Lower leg skin (tissue), 3 donors: ENCODE data around the gene CTNNA2.

Source experiments
- POLR2A ChIP-seq, 2 donors: fragments of 450-650 bp; IDR thresholded peaks; one replicate each; pipeline ENCODE4 v1.6.1; 2016 to 2017; ENCODE audit warnings: antibody characterized with exemption in 2 of 2, mild to moderate bottlenecking in 1 of 2, moderate library complexity in 1 of 2
- TF ChIP-seq, protein P1 (sequence below), 3 donors: fragments of 450-650 bp; IDR thresholded peaks; one replicate each; pipeline ENCODE4 v1.5.1; 2016; ENCODE audit warnings: antibody characterized with exemption in 3 of 3, mild to moderate bottlenecking in 3 of 3, moderate library complexity in 2 of 3

DNA sequence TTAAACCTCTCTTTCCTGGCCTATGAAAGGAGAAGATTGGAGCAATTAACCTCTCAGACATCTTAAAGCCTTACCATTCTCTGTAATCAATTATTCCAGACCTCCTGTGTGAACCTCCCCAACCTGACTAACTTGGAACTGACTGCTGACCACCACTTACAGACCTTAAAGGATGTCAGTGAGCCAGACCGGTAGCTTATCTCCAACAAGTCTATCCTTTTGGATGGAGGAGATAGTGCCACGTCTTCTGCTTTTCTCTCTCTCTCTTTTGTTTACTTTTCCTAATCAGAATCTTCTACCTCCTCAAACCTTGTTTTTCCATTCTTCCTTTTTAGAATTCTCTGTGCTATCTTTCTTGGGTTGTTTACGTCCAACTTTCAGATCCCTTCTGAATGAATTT, 734.5 kb downstream of the CTNNA2 start:
- TF ChIP-seq, protein P1, sequence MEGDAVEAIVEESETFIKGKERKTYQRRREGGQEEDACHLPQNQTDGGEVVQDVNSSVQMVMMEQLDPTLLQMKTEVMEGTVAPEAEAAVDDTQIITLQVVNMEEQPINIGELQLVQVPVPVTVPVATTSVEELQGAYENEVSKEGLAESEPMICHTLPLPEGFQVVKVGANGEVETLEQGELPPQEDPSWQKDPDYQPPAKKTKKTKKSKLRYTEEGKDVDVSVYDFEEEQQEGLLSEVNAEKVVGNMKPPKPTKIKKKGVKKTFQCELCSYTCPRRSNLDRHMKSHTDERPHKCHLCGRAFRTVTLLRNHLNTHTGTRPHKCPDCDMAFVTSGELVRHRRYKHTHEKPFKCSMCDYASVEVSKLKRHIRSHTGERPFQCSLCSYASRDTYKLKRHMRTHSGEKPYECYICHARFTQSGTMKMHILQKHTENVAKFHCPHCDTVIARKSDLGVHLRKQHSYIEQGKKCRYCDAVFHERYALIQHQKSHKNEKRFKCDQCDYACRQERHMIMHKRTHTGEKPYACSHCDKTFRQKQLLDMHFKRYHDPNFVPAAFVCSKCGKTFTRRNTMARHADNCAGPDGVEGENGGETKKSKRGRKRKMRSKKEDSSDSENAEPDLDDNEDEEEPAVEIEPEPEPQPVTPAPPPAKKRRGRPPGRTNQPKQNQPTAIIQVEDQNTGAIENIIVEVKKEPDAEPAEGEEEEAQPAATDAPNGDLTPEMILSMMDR (IDR thresholded peaks at IDR 0.05) = no peak
- TF ChIP-seq POLR2A (IDR thresholded peaks at IDR 0.05) = no peak
